ENCODE measurements around the gene NADK.

GRCh38 chr1:1783320-1783719, 5.0 kb upstream of the NADK start:
- TF ChIP-seq, protein P1, sequence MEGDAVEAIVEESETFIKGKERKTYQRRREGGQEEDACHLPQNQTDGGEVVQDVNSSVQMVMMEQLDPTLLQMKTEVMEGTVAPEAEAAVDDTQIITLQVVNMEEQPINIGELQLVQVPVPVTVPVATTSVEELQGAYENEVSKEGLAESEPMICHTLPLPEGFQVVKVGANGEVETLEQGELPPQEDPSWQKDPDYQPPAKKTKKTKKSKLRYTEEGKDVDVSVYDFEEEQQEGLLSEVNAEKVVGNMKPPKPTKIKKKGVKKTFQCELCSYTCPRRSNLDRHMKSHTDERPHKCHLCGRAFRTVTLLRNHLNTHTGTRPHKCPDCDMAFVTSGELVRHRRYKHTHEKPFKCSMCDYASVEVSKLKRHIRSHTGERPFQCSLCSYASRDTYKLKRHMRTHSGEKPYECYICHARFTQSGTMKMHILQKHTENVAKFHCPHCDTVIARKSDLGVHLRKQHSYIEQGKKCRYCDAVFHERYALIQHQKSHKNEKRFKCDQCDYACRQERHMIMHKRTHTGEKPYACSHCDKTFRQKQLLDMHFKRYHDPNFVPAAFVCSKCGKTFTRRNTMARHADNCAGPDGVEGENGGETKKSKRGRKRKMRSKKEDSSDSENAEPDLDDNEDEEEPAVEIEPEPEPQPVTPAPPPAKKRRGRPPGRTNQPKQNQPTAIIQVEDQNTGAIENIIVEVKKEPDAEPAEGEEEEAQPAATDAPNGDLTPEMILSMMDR (conservative IDR thresholded peaks at IDR 0.05; ENCODE audit: low read length) = no peak
- no peak for TF ChIP-seq EZH2phosphoT487 (IDR thresholded peaks at IDR 0.05; ENCODE audit: borderline replicate concordance, low read depth, low read length)

All from OCI-LY7 (cell line).